ENCODE measurements around the gene GDF10. TPM values are rescaled to one million over a fixed set of nuclear protein-coding genes. Genes with fewer than 3 reads are reported as not detected.

Gene GDF10
- total RNA-seq, 1 donor from 2014 or later, result 46.8 TPM

- Mint-ChIP-seq H3K27ac (no peak overlapping the region), H3K27me3 (peaks cover 8% of the 10 kb centered on the region)
- TF ChIP-seq, protein P1, sequence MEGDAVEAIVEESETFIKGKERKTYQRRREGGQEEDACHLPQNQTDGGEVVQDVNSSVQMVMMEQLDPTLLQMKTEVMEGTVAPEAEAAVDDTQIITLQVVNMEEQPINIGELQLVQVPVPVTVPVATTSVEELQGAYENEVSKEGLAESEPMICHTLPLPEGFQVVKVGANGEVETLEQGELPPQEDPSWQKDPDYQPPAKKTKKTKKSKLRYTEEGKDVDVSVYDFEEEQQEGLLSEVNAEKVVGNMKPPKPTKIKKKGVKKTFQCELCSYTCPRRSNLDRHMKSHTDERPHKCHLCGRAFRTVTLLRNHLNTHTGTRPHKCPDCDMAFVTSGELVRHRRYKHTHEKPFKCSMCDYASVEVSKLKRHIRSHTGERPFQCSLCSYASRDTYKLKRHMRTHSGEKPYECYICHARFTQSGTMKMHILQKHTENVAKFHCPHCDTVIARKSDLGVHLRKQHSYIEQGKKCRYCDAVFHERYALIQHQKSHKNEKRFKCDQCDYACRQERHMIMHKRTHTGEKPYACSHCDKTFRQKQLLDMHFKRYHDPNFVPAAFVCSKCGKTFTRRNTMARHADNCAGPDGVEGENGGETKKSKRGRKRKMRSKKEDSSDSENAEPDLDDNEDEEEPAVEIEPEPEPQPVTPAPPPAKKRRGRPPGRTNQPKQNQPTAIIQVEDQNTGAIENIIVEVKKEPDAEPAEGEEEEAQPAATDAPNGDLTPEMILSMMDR (conservative IDR thresholded peaks at IDR 0.05), result no peak
These were observed 31.5 kb downstream of the GDF10 start for GRCh38 chr10:47331491-47331890.

DNA sequence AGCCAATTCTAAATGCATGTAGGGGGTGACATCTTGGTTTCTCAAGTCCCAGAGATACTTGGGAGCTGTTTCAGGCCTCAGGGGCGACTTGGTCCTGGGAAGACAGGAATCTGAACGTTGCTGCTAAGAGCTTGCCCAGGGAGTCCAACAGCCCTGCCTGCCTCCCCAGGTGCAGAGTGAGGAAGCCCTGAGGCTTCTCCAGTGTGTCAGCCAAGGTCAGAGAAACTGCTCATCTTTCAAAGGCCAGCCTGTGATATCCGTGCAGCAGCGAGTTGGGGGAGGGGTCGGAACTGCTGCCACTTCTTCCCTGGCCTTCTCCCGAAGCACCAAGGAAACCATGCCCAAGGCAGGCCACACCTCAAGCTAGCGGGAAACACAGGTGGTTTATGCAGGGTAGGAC is 32.0 kb downstream of the GDF10 start:
- H3K27ac Mint-ChIP-seq, result no peak overlapping the region
- DNase-seq (ENCODE audit: extremely low spot score, unreplicated experiment), result no peak
- TF ChIP-seq, protein P1 (conservative IDR thresholded peaks at IDR 0.05), result no peak
- H3K27me3 Mint-ChIP-seq, result peaks cover 10% of the 10 kb centered on the region
- peaks cover 9% of the 10 kb centered on the region for H3K4me1 Mint-ChIP-seq (ENCODE audit: unreplicated experiment)
- H3K4me3 Mint-ChIP-seq, result no peak overlapping the region
- no peaks in the 10 kb centered on the region for H3K9me3 Mint-ChIP-seq
- H3K36me3 Mint-ChIP-seq, result no peaks in the 10 kb centered on the region

More at GRCh38 chr10:47331491-47331890, 31.5 kb downstream of the GDF10 start:
- DNase-seq (ENCODE audit: extremely low spot score, unreplicated experiment), result no peak
- no peaks in the 10 kb centered on the region for H3K9me3 Mint-ChIP-seq
- H3K4me1 Mint-ChIP-seq (ENCODE audit: unreplicated experiment), result peaks cover 11% of the 10 kb centered on the region
- no peak overlapping the region for H3K4me3 Mint-ChIP-seq
- no peaks in the 10 kb centered on the region for H3K36me3 Mint-ChIP-seq

DNA sequence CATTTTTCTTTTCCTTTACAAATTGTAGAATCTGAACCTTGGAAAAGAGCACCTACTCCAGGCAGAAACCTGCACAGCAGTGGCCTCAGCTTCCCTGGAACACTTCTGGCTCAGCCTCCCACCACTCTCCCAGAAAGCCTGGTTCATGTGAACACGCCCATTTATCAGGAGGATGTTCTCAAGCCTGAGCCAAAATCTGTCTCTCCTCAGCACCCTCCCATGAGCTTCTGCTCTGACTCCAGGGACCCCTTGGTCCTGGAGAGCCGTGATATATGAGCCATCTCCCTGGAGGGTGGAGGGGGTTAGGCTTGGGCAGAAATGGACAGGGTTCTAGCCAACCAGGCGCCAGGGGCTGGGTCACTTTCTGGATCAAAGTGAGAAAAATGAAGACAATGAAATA is 32.4 kb downstream of the GDF10 start:
- H3K4me1 Mint-ChIP-seq (ENCODE audit: unreplicated experiment), result peaks cover 4% of the 10 kb centered on the region
- H3K36me3 Mint-ChIP-seq, result no peaks in the 10 kb centered on the region
- no peaks in the 10 kb centered on the region for H3K9me3 Mint-ChIP-seq
- TF ChIP-seq, protein P1 (conservative IDR thresholded peaks at IDR 0.05), result no peak
- no peak overlapping the region for H3K4me3 Mint-ChIP-seq
- no peak for DNase-seq (ENCODE audit: extremely low spot score, unreplicated experiment)
- no peak overlapping the region for H3K27ac Mint-ChIP-seq
- H3K27me3 Mint-ChIP-seq, result peaks cover 12% of the 10 kb centered on the region

DNA sequence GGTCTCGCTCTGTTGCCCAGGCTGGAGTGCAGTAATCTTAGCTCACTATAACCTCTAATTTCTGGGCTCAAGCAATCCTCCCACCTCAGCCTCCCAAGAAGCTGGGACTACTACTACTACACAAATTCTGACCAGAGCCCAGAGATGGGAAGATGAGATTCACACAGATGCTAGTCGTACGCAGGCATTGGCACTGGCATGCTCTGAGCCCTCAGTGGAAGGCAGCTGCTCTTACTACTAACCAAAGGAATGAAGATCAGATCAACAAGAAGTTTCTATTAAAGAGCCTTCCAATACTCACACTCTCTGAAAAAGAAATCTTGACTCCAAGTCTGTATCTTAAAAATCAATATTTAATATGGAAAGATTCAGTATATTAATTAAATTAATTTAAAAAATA is 32.9 kb downstream of the GDF10 start:
- peaks cover 12% of the 10 kb centered on the region for H3K27me3 Mint-ChIP-seq
- H3K27ac Mint-ChIP-seq, result no peak overlapping the region
- TF ChIP-seq, protein P1 (conservative IDR thresholded peaks at IDR 0.05), result no peak
- H3K4me1 Mint-ChIP-seq (ENCODE audit: unreplicated experiment), result peaks cover 4% of the 10 kb centered on the region
- DNase-seq (ENCODE audit: extremely low spot score, unreplicated experiment), result no peak
- no peak overlapping the region for H3K4me3 Mint-ChIP-seq
- no peaks in the 10 kb centered on the region for H3K9me3 Mint-ChIP-seq
- H3K36me3 Mint-ChIP-seq, result no peaks in the 10 kb centered on the region

DNA sequence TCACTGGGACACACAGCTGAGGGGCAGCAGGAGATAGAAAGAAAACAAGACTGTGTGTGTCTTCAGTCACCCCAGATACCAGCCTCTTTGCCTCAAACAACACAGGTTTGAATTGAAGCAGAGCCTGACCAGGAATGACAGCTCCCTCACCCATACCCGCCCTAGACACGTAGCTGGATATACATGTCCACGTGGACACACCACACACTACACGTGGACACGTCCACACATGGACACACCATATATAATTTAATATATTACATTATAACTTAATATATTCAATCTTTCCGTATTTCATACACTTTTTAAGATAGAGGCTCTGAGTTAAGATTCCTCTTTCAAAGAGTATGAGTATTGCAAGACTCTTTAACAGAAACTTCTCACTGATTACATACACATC is 33.5 kb downstream of the GDF10 start:
- H3K27me3 Mint-ChIP-seq, result peaks cover 12% of the 10 kb centered on the region
- DNase-seq (ENCODE audit: extremely low spot score, unreplicated experiment), result no peak
- no peak overlapping the region for H3K4me3 Mint-ChIP-seq
- no peaks in the 10 kb centered on the region for H3K36me3 Mint-ChIP-seq
- H3K9me3 Mint-ChIP-seq, result no peaks in the 10 kb centered on the region
- H3K4me1 Mint-ChIP-seq (ENCODE audit: unreplicated experiment), result peaks cover 4% of the 10 kb centered on the region
- H3K27ac Mint-ChIP-seq, result no peak overlapping the region
- TF ChIP-seq, protein P1 (conservative IDR thresholded peaks at IDR 0.05), result no peak

Measured in type B pancreatic cell (in vitro differentiated cells).